Measurements from ENCODE around the gene MTHFD2. TPM values are rescaled to one million over a fixed set of nuclear protein-coding genes. Genes with fewer than 3 reads are reported as not detected.

The MTHFD2 gene
- total and polyA plus RNA-seq, 2 of the 8 experiments (the other 6 are each of a cell fraction or from before 2014, with no cell fraction given), result 99.5 to 291 TPM

- TF ChIP-seq JUND (IDR thresholded peaks at IDR 0.05; ENCODE audit: low read length) (no peak), HDAC2 (IDR thresholded peaks at IDR 0.05; ENCODE audit: borderline replicate concordance in 1 of 2, low read depth in 2 of 2, low read length in 2 of 2) (no peak; a peak in 1 of 4 replicates), FOSL1 (IDR thresholded peaks at IDR 0.05; ENCODE audit: insufficient read depth, low read depth, low read length) (no peak), RBBP5 (IDR thresholded peaks at IDR 0.05; ENCODE audit: borderline replicate concordance, low read depth, low read length) (no peak), EGR1 (IDR thresholded peaks at IDR 0.05; ENCODE audit: borderline replicate concordance, low read depth, low read length) (no peak), POLR2A (IDR thresholded peaks at IDR 0.05; ENCODE audit: control extremely low read depth in 1 of 2, low read depth in 2 of 2, low read length in 2 of 2) (no peak)
Measured at GRCh38 chr2:74199275-74199701, 873 bp downstream of the MTHFD2 start (continued).
